Small intestine (tissue), 7 donors: ENCODE data around the gene GPR82. TPM values are rescaled to one million over a fixed set of nuclear protein-coding genes. Genes with fewer than 3 reads are reported as not detected.
A peak's percentile ranks its signal among the peaks of the same experiment; 100 is the strongest.

Source experiments
- DNase-seq, 2 donors: peaks; one replicate each; pipeline versions ENCODE4 v3.0.0 to v3.0.0-alpha.2; 2013
- FAIRE-seq: peaks from 2 replicates; lab custom pipeline; 2012; peaks lifted over from hg19 to GRCh38; lab: Jason Lieb, UNC
- H3K27ac ChIP-seq, 3 donors: one replicate each; pipeline ENCODE4 v1.5.1; 2013; ENCODE audit warnings: low read length in 2 of 3, mild to moderate bottlenecking in 2 of 3, control low read depth in 1 of 3, inconsistent platforms in 1 of 3, low read depth in 1 of 3, moderate library complexity in 1 of 3
- H3K27me3 ChIP-seq, 3 donors: one replicate each; pipeline ENCODE4 v1.6.1; 2013; ENCODE audit warnings: low read length in 3 of 3, inconsistent platforms in 1 of 3; ENCODE audit not compliant: control insufficient read depth in 3 of 3, insufficient read depth in 3 of 3
- H3K36me3 ChIP-seq, 3 donors: one replicate each; pipeline ENCODE4 v1.6.1; 2013; ENCODE audit warnings: low read length in 3 of 3, inconsistent platforms in 1 of 3, low read depth in 1 of 3, mild to moderate bottlenecking in 1 of 3, moderate library complexity in 1 of 3; ENCODE audit not compliant: control insufficient read depth in 3 of 3, insufficient read depth in 2 of 3
- H3K4me1 ChIP-seq, 3 donors: one replicate each; pipeline ENCODE4 v1.6.1; 2013; ENCODE audit warnings: low read length in 2 of 3, inconsistent platforms in 1 of 3, low read depth in 1 of 3, mild to moderate bottlenecking in 1 of 3, moderate library complexity in 1 of 3; ENCODE audit not compliant: control insufficient read depth in 3 of 3, insufficient read depth in 2 of 3
- H3K4me3 ChIP-seq, 3 donors: one replicate each; pipeline ENCODE4 v1.5.1; 2013; ENCODE audit warnings: low read length in 3 of 3, control low read depth in 1 of 3, inconsistent platforms in 1 of 3, low read depth in 1 of 3, mild to moderate bottlenecking in 1 of 3, moderate library complexity in 1 of 3
- H3K9me3 ChIP-seq, 2 donors: one replicate each; pipeline ENCODE4 v1.6.1; 2013; ENCODE audit warnings: low read depth in 1 of 2, low read length in 1 of 2; ENCODE audit not compliant: control insufficient read depth in 2 of 2, insufficient read depth in 1 of 2
- WGBS, 3 donors: extraction: QIAGEN DNeasy Blood & Tissue Kit; methylation state at CpG; one replicate each; pipeline ENCODE4 v1.1.7; 2013; 5-methylcytosine and 5-hydroxymethylcytosine counted together
- polyA plus RNA-seq, 4 donors: library from polyadenylated mRNA; stranded (reverse) in 3 of 4; unstranded in 1 of 4; fragments of 200-250 nt in 3 of 4; fragments of 120-200 nt in 1 of 4; gene quantifications; one replicate each; pipeline versions ENCODE4 v1.2.1 to v1.2.3, GENCODE V29; 2013
- donor health status: healthy with polysubstance abuse.
- donor health status: control.
- donor health status: control.
- donor health status: Bipolar disorder and iron deficiency.
- donor health status: healthy.

The GPR82 gene
- polyA plus RNA-seq, 4 donors = 0.19 to 1.3 (median 0.81) TPM; not detected in 1

GRCh38 chrX:41721590-41721989 is 2.4 kb upstream of the GPR82 start:
- Histone ChIP-seq H3K4me1 (peaks cover 0 to under 1% (median 0%) of the 10 kb centered on the region in 3 donors), H3K9me3 (peaks cover 0 to 31% of the 10 kb centered on the region in 2 donors), H3K36me3 (peaks cover 0 to 13% (median 0%) of the 10 kb centered on the region in 3 donors), H3K27ac (no peak overlapping the region), H3K27me3 (no peaks in the 10 kb centered on the region), H3K4me3 (no peak overlapping the region)
- 63 to 77% (median 77%) methylated on average over 1 of the region's 1 CpG for WGBS, 3 donors
- no peak for DNase-seq
- FAIRE-seq = no peak

- 73 to 92% (median 91%) methylated on average over 3 of the region's 3 CpGs for WGBS, 3 donors
- no peak overlapping the region for H3K27ac ChIP-seq
These were observed 1.8 kb upstream of the GPR82 start for GRCh38 chrX:41722214-41722613.

GRCh38 chrX:41722816-41723618 is 964 bp upstream of the GPR82 start:
- Histone ChIP-seq H3K9me3 (peaks cover 0 to 18% of the 10 kb centered on the region in 2 donors), H3K36me3 (peaks cover 0 to 11% (median 0%) of the 10 kb centered on the region in 3 donors), H3K4me1 (no peaks in the 10 kb centered on the region), H3K4me3 (no peak overlapping the region), H3K27me3 (no peaks in the 10 kb centered on the region), H3K27ac (no peak overlapping the region)
- DNase-seq (no peak), FAIRE-seq (no peak)
- WGBS, 3 donors = 58 to 68% (median 61%) methylated on average over 3 of the region's 3 CpGs

More at GRCh38 chrX:41722214-41722613, 1.8 kb upstream of the GPR82 start:
- H3K27me3 ChIP-seq = no peaks in the 10 kb centered on the region
- H3K4me1 ChIP-seq = no peaks in the 10 kb centered on the region
- DNase-seq = no peak
- H3K36me3 ChIP-seq = peaks cover 0 to 13% (median 0%) of the 10 kb centered on the region in 3 donors
- no peak for FAIRE-seq
- peaks cover 0 to 25% of the 10 kb centered on the region in 2 donors for H3K9me3 ChIP-seq
- no peak overlapping the region for H3K4me3 ChIP-seq

GRCh38 chrX:41728125-41728524 is 4.1 kb downstream of the GPR82 start:
- WGBS, 3 donors = 59 to 88% (median 81%) methylated on average over 3 of the region's 3 CpGs
- no peak for DNase-seq
- Histone ChIP-seq H3K36me3 (peaks cover 0 to 5% (median 0%) of the 10 kb centered on the region in 3 donors), H3K27ac (no peak overlapping the region), H3K4me3 (no peak overlapping the region), H3K4me1 (no peaks in the 10 kb centered on the region), H3K27me3 (no peaks in the 10 kb centered on the region), H3K9me3 (no peaks in the 10 kb centered on the region)
- FAIRE-seq = no peak

- Histone ChIP-seq H3K27ac (no peak overlapping the region), H3K27me3 (no peaks in the 10 kb centered on the region), H3K4me3 (no peak overlapping the region), H3K9me3 (no peaks in the 10 kb centered on the region), H3K36me3 (peaks cover 0 to 5% (median 0%) of the 10 kb centered on the region in 3 donors), H3K4me1 (no peaks in the 10 kb centered on the region)
- no peak for DNase-seq
- 42 to 63% (median 49%) methylated on average over 2 of the region's 2 CpGs for WGBS, 3 donors
- FAIRE-seq = peak; percentile 15
These were observed 6.1 kb downstream of the GPR82 start for GRCh38 chrX:41730081-41730480.

GRCh38 chrX:41732260-41732659 is 8.3 kb downstream of the GPR82 start:
- FAIRE-seq (no peak), DNase-seq (no peak)
- no peaks in the 10 kb centered on the region for H3K4me1 ChIP-seq
- H3K4me3 ChIP-seq = no peak overlapping the region
- no peaks in the 10 kb centered on the region for H3K27me3 ChIP-seq
- H3K36me3 ChIP-seq = peaks cover 0 to 7% (median 0%) of the 10 kb centered on the region in 3 donors
- no peak overlapping the region for H3K27ac ChIP-seq
- WGBS, 3 donors = 89 to 91% (median 90%) methylated on average over 2 of the region's 2 CpGs
- no peaks in the 10 kb centered on the region for H3K9me3 ChIP-seq

GRCh38 chrX:41733939-41734338 is 10.0 kb downstream of the GPR82 start:
- no peak for FAIRE-seq
- H3K9me3 ChIP-seq = no peaks in the 10 kb centered on the region
- H3K27ac ChIP-seq = no peak overlapping the region
- H3K36me3 ChIP-seq = peaks cover 0 to 7% (median 0%) of the 10 kb centered on the region in 3 donors
- no peak overlapping the region for H3K4me3 ChIP-seq
- H3K27me3 ChIP-seq = no peaks in the 10 kb centered on the region
- DNase-seq = peak in 1 of 2 donors; percentile 21
- H3K4me1 ChIP-seq = no peaks in the 10 kb centered on the region
- whole genome bisulfite sequencing, 3 donors = 55 to 82% (median 68%) methylated on average over 1 of the region's 1 CpG

- Histone ChIP-seq H3K27ac (no peak overlapping the region), H3K4me3 (no peak overlapping the region), H3K9me3 (no peaks in the 10 kb centered on the region), H3K4me1 (no peaks in the 10 kb centered on the region), H3K27me3 (no peaks in the 10 kb centered on the region), H3K36me3 (peaks cover 0 to 7% (median 0%) of the 10 kb centered on the region in 3 donors)
- DNase-seq (no peak), FAIRE-seq (no peak)
- 41 to 73% (median 46%) methylated on average over 1 of the region's 1 CpG for WGBS, 3 donors
These were observed 10.5 kb downstream of the GPR82 start for GRCh38 chrX:41734530-41734929.
